ENCODE data around the gene RALGAPB. TPM values are rescaled to one million over a fixed set of nuclear protein-coding genes. Genes with fewer than 3 reads are reported as not detected.

RALGAPB gene
- total RNA-seq, 4 donors from 2014 or later: 22.7 to 67.0 (median 56.7) TPM

- Histone ChIP-seq H3K4me3 (no peak overlapping the region), H3K27ac (no peak overlapping the region), H3K36me3 (no peaks in the 10 kb centered on the region), H3K4me1 (no peaks in the 10 kb centered on the region), H3K9me3 (no peaks in the 10 kb centered on the region), H3K27me3 (peaks cover 10% of the 10 kb centered on the region)
- DNase-seq: no peak
- in situ Hi-C loops (cut with MboI; ENCODE audit: low pct_ligation_motif_present in 1 of 4, low pct_unique_long_range_greater_than_20kb in 1 of 4, low sequenced_read_pairs in 3 of 4): no loop called here
- intact Hi-C loops (cut with DNase I; ENCODE audit: low total_unique reads): no loop called here
- no peak for TF ChIP-seq POLR2A (IDR thresholded peaks at IDR 0.05)
- WGBS, 2 donors (ENCODE audit: low coverage in 1 of 2): 84% methylated on average over 6 of the region's 6 CpGs; no CpG with 5 or more reads in 1 of the 2 donors
Observed at GRCh38 chr20:38588303-38588702, 115.7 kb downstream of the RALGAPB start.

DNA sequence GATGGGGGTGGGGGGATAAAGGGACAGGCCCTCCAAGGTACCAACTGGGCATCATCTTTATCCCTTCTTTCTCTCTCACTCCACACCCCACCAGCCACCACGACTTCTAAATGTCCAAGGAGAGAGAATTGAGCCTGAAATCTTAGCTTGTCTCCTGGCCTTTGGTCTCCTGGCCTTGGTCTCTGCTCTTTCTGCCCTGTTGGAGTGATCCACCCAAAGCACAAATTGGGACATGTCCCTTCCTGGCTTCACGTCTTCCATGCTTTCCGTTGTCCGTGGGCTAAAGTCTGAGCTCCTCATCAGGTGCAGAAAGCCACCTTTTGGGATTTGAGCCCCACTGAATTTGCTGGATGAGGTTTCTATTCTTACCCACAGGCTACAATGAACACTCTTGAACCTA, 116.7 kb downstream of the RALGAPB start:
- intact Hi-C loops (cut with DNase I; ENCODE audit: low total_unique reads) (no loop called here), in situ Hi-C loops (cut with MboI; ENCODE audit: low pct_ligation_motif_present in 1 of 4, low pct_unique_long_range_greater_than_20kb in 1 of 4, low sequenced_read_pairs in 3 of 4) (no loop called here)
- DNase-seq: no peak
- peaks cover 6% of the 10 kb centered on the region for H3K27me3 ChIP-seq
- no peaks in the 10 kb centered on the region for H3K9me3 ChIP-seq
- 81 to 100% methylated on average over 3 to 4 of the region's 4 CpGs for WGBS, 2 donors (ENCODE audit: low coverage in 1 of 2)
- no peaks in the 10 kb centered on the region for H3K4me1 ChIP-seq
- no peak overlapping the region for H3K4me3 ChIP-seq
- H3K36me3 ChIP-seq: no peaks in the 10 kb centered on the region
- TF ChIP-seq POLR2AphosphoS5 (IDR thresholded peaks at IDR 0.05): no peak
- TF ChIP-seq, protein P1, sequence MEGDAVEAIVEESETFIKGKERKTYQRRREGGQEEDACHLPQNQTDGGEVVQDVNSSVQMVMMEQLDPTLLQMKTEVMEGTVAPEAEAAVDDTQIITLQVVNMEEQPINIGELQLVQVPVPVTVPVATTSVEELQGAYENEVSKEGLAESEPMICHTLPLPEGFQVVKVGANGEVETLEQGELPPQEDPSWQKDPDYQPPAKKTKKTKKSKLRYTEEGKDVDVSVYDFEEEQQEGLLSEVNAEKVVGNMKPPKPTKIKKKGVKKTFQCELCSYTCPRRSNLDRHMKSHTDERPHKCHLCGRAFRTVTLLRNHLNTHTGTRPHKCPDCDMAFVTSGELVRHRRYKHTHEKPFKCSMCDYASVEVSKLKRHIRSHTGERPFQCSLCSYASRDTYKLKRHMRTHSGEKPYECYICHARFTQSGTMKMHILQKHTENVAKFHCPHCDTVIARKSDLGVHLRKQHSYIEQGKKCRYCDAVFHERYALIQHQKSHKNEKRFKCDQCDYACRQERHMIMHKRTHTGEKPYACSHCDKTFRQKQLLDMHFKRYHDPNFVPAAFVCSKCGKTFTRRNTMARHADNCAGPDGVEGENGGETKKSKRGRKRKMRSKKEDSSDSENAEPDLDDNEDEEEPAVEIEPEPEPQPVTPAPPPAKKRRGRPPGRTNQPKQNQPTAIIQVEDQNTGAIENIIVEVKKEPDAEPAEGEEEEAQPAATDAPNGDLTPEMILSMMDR (IDR thresholded peaks at IDR 0.05): no peak
- no peak for TF ChIP-seq POLR2A (IDR thresholded peaks at IDR 0.05)
- no peak overlapping the region for H3K27ac ChIP-seq

DNA sequence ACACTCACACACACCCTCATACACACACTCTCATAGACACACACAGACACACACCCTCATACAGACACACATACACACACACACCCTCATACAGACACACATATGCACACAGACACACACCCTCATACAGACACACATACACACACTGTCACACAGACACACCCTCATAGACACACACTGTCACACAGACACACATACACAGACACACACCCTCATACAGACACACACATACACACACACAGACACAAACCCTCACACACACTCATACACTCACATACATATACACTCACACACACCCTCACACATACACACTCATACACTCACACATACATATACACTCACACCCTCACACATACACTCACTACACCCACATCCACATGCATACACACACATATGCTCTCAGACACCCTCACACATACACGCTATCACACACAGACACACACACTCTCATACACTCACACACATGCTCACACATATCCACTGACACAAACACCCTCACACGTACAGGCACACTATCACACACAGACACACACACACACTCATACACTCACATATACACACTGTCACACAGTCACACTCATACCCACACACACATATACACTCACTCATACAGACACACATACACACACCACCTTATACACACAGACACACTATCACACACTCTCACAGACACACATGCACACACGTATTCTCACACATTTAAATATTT, 117.5 kb downstream of the RALGAPB start:
- DNase-seq: no peak
- intact Hi-C loops (cut with DNase I; ENCODE audit: low total_unique reads): no loop called here
- Histone ChIP-seq H3K9me3 (no peaks in the 10 kb centered on the region), H3K27ac (no peak overlapping the region), H3K4me3 (no peak overlapping the region), H3K36me3 (no peaks in the 10 kb centered on the region), H3K4me1 (no peaks in the 10 kb centered on the region), H3K27me3 (no peaks in the 10 kb centered on the region)
- WGBS, 2 donors (ENCODE audit: low coverage in 1 of 2): 78 to 88% methylated on average over 3 of the region's 3 CpGs
- in situ Hi-C loops (cut with MboI; ENCODE audit: low pct_ligation_motif_present in 1 of 4, low pct_unique_long_range_greater_than_20kb in 1 of 4, low sequenced_read_pairs in 3 of 4): no loop called here
- TF ChIP-seq EP300 (IDR thresholded peaks at IDR 0.05; ENCODE audit: low read depth) (no peak), POLR2AphosphoS5 (IDR thresholded peaks at IDR 0.05) (no peak), POLR2A (IDR thresholded peaks at IDR 0.05) (no peak)
- TF ChIP-seq, protein P1 (IDR thresholded peaks at IDR 0.05): no peak

GRCh38 chr20:38590676-38591473, 118.2 kb downstream of the RALGAPB start:
- TF ChIP-seq EP300 (IDR thresholded peaks at IDR 0.05; ENCODE audit: low read depth): no peak
- TF ChIP-seq, protein P1 (IDR thresholded peaks at IDR 0.05): no peak
- TF ChIP-seq POLR2A (IDR thresholded peaks at IDR 0.05): no peak
- TF ChIP-seq POLR2AphosphoS5 (IDR thresholded peaks at IDR 0.05): no peak
- WGBS, 2 donors (ENCODE audit: low coverage in 1 of 2): 73% methylated on average over 18 of the region's 18 CpGs; no CpG with 5 or more reads in 1 of the 2 donors
- in situ Hi-C loops (cut with MboI; ENCODE audit: low pct_ligation_motif_present in 1 of 4, low pct_unique_long_range_greater_than_20kb in 1 of 4, low sequenced_read_pairs in 3 of 4) (no loop called here), intact Hi-C loops (cut with DNase I; ENCODE audit: low total_unique reads) (no loop called here)
- no peaks in the 10 kb centered on the region for H3K27me3 ChIP-seq
- H3K36me3 ChIP-seq: no peaks in the 10 kb centered on the region
- H3K4me1 ChIP-seq: no peaks in the 10 kb centered on the region
- no peaks in the 10 kb centered on the region for H3K9me3 ChIP-seq
- no peak overlapping the region for H3K27ac ChIP-seq
- no peak overlapping the region for H3K4me3 ChIP-seq
- DNase-seq: no peak
